ENCODE results near the gene ABCB11. TPM values are rescaled to one million over a fixed set of nuclear protein-coding genes. Genes with fewer than 3 reads are reported as not detected.

Gene ABCB11
- total and polyA plus RNA-seq, 10 of the 15 experiments (the other 5 are each of a cell fraction or from before 2014, with no cell fraction given) = not detected

DNA sequence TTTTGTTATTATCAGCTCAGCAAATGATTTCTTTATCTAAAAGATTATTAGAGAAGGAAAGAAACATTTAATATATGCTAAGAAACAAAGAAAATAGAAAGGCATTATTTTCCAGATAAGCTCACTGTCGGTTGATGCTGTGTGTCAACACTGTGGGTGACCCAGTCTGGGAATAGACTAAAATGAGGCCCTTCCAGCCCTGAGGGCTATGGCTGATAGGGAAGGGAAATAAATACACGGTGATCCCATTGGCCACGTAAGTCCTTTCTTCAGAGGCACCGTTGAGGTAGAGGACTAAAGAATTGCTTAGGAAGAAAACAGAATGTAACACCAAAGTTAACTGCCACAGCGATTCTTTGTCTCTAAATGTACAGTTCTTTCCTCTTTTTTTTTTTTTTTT lies 1.8 kb downstream of the ABCB11 start:
- no peak for FAIRE-seq
- no TSS peak for BruUV-seq (replicated peaks)
- intact Hi-C loops (cut with micrococcal nuclease; ENCODE audit: unreplicated experiment) = no loop called here
- no peak overlapping the region for H3K27ac ChIP-seq (ENCODE audit: control insufficient read depth, insufficient read depth)
- in situ Hi-C loops (cut with MboI) = no loop called here
- ChIA-PET SMC1A (ENCODE audit: uncharacterized antibody, unreplicated experiment) (no interaction called here), POLR2A (interaction anchor here (0.6 kb wide), 1 partner anchor 593 kb away, joined by 4 read pairs; no protein-coding TSS in a partner anchor), CTCF (no interaction called here), RAD21 (ENCODE audit: unreplicated experiment) (no interaction called here)
- no peaks in the 10 kb centered on the region for H3K9me3 ChIP-seq (replicated peaks; ENCODE audit: control insufficient read depth, insufficient read depth, low read length)
- H4K20me1 ChIP-seq (ENCODE audit: control insufficient read depth, insufficient read depth) = no peaks in the 10 kb centered on the region
- H3K4me3 ChIP-seq = no peak overlapping the region
- no peak for ATAC-seq
- TF ChIP-seq TCF3 (IDR thresholded peaks at IDR 0.05; ENCODE audit: borderline replicate concordance, insufficient read depth, low read depth, low read length) (no peak), FOXK2 (IDR thresholded peaks at IDR 0.05) (no peak), IKZF1 (conservative IDR thresholded peaks at IDR 0.05) (no peak)
- TF ChIP-seq, protein P1, sequence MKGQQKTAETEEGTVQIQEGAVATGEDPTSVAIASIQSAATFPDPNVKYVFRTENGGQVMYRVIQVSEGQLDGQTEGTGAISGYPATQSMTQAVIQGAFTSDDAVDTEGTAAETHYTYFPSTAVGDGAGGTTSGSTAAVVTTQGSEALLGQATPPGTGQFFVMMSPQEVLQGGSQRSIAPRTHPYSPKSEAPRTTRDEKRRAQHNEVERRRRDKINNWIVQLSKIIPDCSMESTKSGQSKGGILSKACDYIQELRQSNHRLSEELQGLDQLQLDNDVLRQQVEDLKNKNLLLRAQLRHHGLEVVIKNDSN (IDR thresholded peaks at IDR 0.05; ENCODE audit: borderline replicate concordance, extremely low read length, insufficient read depth, low read depth, low read length) = no peak
- 44% methylated on average over 5 of the region's 5 CpGs for WGBS (ENCODE audit: insufficient coverage, insufficient replicate concordance, low lambda C conversion rate, missing lambda C conversion rate)
- H3K27me3 ChIP-seq (replicated peaks in 1 of 2; ENCODE audit: control insufficient read depth in 2 of 2, insufficient read depth in 2 of 2, low read length in 1 of 2) = no peaks in the 10 kb centered on the region; a peak in 1 of 4 replicates
- no peaks in the 10 kb centered on the region for H3K36me3 ChIP-seq (ENCODE audit: control insufficient read depth in 2 of 2, insufficient read depth in 2 of 2, low read length in 1 of 2)
- H3K4me1 ChIP-seq (ENCODE audit: control insufficient read depth, insufficient read depth, low read length) = no peaks in the 10 kb centered on the region
- DNase-seq (ENCODE audit: low read depth, low spot score) = no peak
- H3K79me2 ChIP-seq (ENCODE audit: control insufficient read depth, insufficient read depth, low read length) = no peaks in the 10 kb centered on the region
- H2AFZ ChIP-seq (ENCODE audit: control insufficient read depth, low read depth, low read length) = no peak overlapping the region
- no peak overlapping the region for H3K4me2 ChIP-seq (ENCODE audit: control insufficient read depth, insufficient read depth)
- no peak overlapping the region for H3K9ac ChIP-seq (ENCODE audit: control insufficient read depth, insufficient read depth, low read length)

DNA sequence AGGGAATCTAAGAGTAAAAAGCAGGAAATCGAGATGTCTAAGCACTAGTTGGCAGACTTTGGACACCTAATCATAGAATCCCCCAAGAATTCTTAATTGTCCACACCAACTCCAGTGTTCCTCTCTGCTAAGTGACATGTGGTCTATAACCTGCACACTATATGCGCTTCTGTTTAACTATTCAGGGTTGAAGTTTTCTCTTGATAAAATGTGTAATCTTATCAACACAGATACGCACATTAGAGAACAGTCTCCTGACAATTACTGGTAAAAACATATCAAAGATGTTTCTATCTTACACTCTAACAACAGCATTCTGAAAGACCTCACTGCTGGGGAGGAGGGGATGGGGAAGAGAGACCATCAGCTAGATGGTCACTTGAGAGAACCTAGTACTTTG lies 3.9 kb downstream of the ABCB11 start:
- CTCF ChIA-PET = no interaction called here
- Histone ChIP-seq H3K9ac (ENCODE audit: control insufficient read depth, insufficient read depth, low read length) (no peak overlapping the region), H3K36me3 (ENCODE audit: control insufficient read depth in 2 of 2, insufficient read depth in 2 of 2, low read length in 1 of 2) (no peaks in the 10 kb centered on the region), H3K79me2 (ENCODE audit: control insufficient read depth, insufficient read depth, low read length) (no peaks in the 10 kb centered on the region), H3K4me1 (ENCODE audit: control insufficient read depth, insufficient read depth, low read length) (no peaks in the 10 kb centered on the region), H3K27me3 (replicated peaks in 1 of 2; ENCODE audit: control insufficient read depth in 2 of 2, insufficient read depth in 2 of 2, low read length in 1 of 2) (no peaks in the 10 kb centered on the region; a peak in 1 of 4 replicates), H3K4me3 (no peak overlapping the region), H3K9me3 (replicated peaks; ENCODE audit: control insufficient read depth, insufficient read depth, low read length) (no peaks in the 10 kb centered on the region), H4K20me1 (ENCODE audit: control insufficient read depth, insufficient read depth) (no peaks in the 10 kb centered on the region), H3K4me2 (ENCODE audit: control insufficient read depth, insufficient read depth) (no peak overlapping the region), H3K27ac (ENCODE audit: control insufficient read depth, insufficient read depth) (no peak overlapping the region), H2AFZ (ENCODE audit: control insufficient read depth, low read depth, low read length) (no peak overlapping the region)
- in situ Hi-C loops (cut with MboI) (no loop called here), intact Hi-C loops (cut with micrococcal nuclease; ENCODE audit: unreplicated experiment) (no loop called here)
- no peak for FAIRE-seq
- DNase-seq (ENCODE audit: low read depth, low spot score) = no peak
- SMC1A ChIA-PET (ENCODE audit: uncharacterized antibody, unreplicated experiment) = no interaction called here
- POLR2A ChIA-PET = no interaction called here
- RAD21 ChIA-PET (ENCODE audit: unreplicated experiment) = no interaction called here
- no TSS peak for BruUV-seq (replicated peaks)
- ATAC-seq = no peak
- 40% methylated on average over 3 of the region's 3 CpGs for WGBS (ENCODE audit: insufficient coverage, insufficient replicate concordance, low lambda C conversion rate, missing lambda C conversion rate)
- no peak for TF ChIP-seq SUPT20H (IDR thresholded peaks at IDR 0.05; ENCODE audit: borderline replicate concordance, control insufficient read depth, low read depth, low read length)
- no peak for TF ChIP-seq CEBPB (IDR thresholded peaks at IDR 0.05; ENCODE audit: borderline replicate concordance in 1 of 2, low read depth in 2 of 2, low read length in 2 of 2)
- TF ChIP-seq FOXM1 (IDR thresholded peaks at IDR 0.05; ENCODE audit: low read depth, low read length) = no peak
- TF ChIP-seq, protein P2, sequence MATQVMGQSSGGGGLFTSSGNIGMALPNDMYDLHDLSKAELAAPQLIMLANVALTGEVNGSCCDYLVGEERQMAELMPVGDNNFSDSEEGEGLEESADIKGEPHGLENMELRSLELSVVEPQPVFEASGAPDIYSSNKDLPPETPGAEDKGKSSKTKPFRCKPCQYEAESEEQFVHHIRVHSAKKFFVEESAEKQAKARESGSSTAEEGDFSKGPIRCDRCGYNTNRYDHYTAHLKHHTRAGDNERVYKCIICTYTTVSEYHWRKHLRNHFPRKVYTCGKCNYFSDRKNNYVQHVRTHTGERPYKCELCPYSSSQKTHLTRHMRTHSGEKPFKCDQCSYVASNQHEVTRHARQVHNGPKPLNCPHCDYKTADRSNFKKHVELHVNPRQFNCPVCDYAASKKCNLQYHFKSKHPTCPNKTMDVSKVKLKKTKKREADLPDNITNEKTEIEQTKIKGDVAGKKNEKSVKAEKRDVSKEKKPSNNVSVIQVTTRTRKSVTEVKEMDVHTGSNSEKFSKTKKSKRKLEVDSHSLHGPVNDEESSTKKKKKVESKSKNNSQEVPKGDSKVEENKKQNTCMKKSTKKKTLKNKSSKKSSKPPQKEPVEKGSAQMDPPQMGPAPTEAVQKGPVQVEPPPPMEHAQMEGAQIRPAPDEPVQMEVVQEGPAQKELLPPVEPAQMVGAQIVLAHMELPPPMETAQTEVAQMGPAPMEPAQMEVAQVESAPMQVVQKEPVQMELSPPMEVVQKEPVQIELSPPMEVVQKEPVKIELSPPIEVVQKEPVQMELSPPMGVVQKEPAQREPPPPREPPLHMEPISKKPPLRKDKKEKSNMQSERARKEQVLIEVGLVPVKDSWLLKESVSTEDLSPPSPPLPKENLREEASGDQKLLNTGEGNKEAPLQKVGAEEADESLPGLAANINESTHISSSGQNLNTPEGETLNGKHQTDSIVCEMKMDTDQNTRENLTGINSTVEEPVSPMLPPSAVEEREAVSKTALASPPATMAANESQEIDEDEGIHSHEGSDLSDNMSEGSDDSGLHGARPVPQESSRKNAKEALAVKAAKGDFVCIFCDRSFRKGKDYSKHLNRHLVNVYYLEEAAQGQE (IDR thresholded peaks at IDR 0.05; ENCODE audit: low read depth, low read length) = no peak
- TF ChIP-seq ZBTB11 (CRISPR knock-in tag; IDR thresholded peaks at IDR 0.05) = no peak

Measured in GM12878 (cell line).